NCI-H524 treated with DMSO at 0.1 percent for 48 hours (cell line): ENCODE data around the gene COA8.

Experiments
- DNase-seq: peaks from one replicate; lab custom pipeline; 2025; lab: John Stamatoyannopoulos, UW

COA8 gene

DNA sequence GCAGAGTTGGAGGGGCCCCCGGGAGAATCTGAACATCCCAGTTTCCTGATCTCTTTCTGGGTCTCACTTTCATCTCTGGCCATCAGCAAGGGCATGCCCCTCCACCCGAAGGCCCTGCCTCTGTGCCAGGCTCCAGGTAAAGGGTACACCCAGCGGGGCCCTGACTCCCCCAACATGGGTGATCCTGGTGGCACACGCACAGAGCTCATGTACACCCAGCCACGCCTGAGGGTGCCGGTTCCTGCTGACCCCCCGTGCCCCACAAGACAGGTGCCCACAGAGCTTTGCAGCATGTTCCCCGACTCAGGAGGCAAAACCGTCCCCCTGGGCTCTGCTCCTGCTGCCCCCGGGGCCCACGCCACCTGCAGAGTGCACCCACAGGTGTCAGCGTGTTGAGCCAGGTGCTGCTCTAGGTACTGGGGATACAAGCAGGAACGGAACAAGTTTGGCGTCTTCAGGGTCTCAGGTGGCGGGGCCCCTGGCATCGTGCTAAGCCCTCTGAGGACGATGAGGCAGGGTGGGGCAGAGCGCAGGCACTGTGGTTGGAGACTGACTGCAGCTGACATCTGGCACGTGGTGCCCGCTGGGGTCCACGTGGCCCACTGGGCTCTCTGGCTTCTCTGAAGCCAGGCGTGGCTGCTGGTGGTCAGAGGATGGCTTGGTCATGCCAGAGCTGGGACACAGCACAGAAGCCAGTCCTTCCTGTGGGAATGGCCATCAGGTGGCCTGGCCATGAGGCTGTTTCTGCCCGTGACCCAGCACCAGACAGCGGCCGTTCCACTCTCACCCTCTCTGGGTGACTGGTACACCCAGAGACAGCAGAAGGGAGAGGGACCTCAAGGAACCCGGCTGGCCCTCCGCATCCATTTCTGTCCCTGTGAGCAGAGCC, 14.1 kb upstream of the COA8 start:
- DNase-seq: no peak

DNA sequence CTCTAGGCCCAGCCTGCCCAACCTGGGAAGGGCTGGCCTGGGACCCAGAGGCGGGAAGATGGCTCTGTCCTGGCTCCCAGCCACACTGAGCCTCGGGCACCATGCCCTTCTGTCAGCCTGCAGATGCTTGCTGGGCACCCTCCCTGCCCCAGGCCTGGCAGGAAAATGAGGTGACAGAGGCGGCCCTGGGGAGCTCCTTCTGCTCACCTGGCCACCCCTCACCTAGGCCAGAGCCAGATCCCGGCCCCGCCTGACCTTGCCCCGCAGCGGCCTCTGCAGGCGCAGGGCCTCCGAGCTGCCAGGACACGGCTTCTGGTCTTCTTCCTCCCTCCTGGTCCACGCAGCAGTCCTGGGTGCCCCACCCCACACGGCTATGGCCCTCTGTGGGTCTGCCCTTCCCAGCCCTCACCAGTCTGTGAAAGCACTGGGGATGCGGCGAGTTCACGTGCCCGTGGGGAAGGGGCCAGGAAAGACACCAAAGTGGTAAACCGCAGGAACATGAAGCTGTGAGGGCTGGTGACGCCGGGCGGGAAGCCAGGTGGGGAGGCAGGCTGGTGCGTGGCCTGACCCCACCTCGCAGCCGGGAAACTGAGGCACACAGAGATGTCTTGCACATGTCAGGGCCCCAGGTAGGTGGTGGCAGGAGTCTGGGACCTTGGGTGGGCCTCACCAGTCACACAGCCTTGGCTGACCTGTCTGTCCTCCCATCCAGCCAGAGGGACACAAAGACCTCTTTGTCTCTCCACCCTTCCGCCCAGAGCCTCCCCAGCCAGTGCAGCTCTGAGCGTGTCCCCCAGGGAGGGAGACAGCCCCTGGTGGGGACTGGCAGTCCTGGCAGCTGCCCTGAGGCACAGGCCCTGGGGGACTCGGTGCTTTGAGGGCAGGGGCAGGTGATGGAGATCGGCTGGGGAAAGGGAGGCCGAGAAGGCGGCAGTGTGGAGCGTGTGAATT, 13.1 kb upstream of the COA8 start:
- no peak for DNase-seq

DNA sequence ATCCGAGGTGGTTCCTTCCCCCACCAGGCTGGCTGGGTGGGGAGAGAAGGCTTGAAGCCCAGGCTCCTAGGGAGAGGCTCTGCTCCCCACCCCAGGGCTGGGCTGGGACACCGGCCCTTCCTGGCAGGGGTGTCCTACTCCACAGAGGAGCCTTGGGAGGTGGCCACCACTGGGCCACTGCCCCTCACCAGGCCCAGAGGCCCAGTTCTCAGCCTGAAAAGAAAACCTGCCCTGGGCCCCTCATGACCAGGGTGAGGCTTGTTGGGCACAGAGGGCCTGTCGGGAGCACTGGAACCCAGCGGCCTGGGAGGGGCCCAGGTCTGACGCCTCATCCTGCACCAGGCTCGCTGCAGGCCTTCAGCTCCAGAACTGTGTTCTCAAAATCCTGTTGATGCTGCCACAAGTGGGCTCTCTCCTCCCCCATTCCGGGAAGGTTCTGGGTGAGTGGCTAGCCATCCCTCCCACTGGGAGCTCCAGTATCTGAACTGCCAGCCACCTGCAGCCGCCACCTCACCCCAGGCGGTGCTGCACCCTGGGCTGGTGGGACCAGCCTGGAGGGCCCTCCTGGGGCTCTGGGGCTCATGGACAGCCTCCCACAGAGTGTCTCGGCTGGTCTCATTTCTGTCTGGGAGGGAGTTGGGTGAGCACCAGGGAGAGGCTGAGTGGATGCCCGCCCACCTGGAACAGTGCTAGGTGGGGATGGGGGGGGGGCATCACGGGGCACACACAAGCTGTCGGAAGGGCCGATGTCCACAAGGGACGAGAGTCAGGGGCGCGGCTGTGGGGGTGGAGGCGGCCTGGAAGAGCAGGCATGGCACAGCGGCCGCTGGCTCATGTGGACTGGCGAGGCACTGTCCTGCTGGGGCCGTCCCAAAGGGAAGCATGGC, 12.1 kb upstream of the COA8 start:
- no peak for DNase-seq

DNA sequence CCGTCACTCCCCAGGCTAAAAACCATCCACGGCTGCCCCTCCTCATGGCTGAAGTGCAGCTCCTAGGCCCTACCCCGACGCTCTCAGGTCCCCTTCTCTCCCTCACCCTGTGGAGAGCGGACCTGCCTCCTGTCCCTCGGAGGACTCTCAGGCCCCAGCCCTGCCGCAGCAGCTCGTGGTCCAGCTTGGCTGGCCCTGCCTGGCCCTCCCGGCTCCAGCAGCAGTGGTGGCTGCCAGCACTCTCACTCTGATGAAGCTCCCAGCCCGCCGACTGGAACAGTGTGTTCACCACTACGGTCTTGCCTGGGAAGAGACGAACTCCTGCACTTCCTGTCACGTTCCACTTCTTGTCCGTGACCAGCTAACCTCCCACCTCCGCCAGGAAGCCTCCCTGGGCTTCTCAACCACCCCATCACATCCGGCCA, 11.4 kb upstream of the COA8 start:
- no peak for DNase-seq

DNA sequence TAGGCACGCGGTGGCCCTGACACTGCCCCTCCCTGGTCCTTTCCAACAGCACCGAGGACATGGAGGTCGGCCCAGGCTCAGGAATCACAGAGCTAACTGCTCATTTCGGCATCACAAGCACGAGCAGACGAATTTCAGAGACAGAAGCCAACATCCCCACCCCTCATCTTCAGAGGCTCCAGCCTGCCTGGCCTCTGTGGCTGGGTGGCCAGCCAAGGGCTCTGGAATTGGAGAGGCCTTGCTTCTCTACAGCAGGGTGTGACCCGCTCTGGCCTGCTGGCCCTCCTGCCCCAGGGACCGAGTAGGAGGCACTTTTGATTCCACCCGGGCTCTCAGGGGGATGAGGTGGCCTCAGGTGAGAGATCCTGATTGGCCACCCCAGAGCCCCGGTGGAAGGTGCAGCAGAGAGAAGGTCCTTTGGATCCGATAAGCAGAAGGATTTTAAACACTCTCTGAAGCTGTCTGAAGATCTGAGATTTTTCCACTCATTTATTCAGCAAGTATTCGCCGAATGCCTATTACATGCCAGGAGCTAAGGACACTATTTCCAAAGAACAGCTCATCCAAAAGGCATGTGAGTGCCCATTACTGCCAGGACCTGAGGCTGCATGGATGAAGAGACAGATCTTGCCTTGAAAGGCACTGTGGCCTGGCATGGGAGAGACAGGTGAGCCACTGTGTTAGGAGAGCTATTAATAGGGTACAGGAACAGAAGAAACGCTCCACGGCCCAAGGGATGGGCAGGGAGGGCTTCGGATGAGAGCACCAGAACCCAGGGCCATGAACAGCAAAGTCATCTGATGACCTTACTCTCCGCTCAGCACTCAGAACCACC, 10.5 kb upstream of the COA8 start:
- no peak for DNase-seq

DNA sequence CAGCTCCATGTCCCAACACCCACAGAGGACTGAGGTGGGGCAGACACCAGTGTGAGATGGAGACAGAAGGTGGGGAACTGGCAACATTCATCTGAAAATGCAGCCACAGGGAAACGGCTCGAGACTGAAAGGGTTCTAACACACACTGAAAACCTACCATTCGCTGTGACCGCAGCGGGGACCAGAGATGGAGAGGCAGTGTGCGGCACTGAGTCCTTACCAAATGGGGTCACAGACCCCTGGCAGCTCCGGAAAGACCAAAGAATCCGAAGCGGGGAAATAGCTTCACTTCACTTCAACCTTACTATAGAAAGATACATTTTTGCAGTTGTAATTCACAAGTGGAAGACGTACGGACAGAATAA, 9.9 kb upstream of the COA8 start:
- DNase-seq: no peak

DNA sequence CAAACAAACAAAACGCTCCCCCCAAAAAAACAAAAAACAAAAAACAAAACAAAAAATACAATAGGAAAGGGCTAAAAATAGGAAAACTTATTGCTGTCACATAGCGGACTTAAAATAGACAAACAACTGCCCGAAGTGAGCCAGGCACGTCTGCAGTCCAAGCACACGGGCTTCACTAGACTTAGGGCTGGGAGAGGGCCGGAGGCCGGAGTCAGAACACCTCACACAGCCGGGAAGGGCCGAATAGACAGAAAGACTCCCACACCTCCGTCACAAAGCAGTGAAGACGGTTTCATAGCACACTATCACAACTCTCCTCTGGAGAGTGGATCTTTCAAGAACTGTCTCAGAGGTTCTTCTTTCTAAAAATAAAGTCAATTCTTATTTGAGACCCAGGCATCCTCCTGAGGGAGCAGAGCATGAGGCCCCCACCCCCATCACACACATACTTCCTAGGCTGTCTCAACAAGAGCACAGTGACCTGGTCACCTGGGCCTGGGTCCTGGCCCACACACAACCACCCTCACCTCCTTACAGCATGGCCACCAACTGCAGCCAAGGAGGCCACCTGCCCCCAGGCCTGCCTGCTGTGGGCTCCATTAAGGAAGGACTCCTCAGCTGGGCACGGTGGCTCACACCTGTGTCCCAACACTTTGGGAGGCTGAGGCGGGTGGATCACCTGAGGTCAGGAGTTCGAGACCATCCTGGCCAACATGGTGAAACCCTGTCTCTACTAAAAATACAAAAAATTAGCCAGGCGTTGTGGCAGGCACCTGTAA, 7.0 kb upstream of the COA8 start:
- no peak for DNase-seq

DNA sequence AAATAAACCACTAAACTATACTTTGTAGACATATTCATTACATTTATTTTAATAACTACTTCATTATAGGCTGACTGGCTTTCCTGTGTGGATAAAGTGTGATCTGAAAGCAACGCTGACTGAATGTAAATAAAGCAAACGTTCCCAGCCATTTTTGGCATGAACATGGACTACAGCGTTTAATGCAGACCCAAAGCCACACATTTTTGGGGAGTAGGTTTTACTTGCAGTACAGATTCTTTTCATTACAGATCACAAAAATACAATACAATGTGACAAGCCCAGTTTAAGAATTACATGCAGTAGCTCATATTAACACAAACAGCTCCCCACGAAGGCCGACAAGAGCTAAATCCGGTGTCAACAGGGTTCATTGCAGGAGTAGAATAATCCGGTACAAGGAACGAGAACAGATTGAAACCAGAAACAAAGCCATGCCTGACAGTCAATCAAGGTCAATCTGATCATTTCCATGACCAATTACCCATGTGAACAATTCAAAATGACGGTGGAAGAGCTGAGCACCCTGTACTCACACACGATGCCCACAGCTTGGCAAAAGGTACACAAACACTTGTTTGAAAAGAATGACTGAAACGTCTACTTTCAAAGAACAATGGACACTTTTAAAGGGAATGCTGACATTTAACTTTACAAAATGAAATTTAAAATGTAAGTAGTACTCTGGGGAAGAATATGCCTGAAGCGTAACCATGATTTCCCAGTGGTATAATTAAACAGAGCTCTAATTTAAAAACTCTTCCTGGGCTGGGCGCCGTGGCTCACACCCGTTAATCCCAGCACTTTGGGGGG, 5.6 kb upstream of the COA8 start:
- DNase-seq: no peak

DNA sequence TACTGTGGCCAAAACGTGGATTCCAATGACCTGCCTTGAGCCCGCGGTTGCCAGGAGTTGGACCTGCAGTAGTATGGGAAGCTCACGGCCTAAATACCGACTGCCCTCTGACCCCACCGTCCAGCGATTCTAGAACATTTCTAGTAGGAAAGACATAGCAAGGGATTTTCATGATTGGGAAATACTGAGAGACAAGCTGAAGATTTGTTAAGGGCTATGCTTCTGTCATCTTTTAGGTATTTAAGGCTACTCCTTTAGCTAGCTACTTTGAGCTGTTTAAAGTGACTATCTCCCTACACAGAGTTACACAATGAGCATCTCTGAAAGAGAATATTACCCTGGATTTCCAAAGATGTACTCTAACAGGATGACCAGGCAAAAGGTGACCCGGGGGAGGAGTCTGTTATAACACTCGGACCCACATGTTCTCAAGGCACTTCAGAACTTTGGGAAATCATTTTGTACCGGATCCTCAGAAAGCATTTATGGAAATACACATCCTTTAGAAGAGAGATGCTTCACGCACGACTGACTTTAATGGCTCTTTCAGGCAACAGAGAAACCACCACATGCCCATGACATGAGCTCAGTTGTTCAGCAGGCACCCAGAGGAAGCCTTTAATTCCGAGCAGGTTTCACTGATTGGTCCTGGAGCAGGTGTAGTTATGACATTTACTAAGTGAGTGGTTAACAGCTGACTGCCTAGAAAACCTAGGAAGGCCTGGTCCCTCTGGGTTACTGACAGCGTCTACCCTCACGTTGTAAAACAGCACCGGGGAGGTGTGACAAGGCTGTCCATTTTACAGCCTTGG, 4.5 kb upstream of the COA8 start:
- no peak for DNase-seq

DNA sequence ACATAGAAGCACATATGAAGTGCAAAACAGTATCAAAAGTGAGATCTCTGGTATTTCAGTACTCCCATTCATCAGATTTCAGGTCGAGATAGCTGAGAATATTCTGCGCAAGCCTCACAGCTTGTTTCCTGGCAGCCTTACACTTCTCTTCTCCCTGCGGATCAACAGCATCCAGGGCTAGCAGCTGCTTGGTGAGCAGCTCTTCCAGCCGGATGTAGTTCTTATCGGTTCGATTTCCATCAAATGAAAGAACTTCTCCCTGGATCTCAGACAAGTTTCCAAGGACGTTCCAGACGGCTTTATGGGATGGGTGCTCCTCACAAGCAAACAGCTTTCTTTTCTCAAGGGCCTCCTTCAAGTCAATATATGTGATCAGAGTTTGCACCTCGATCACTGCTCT, 3.0 kb upstream of the COA8 start:
- no peak for DNase-seq

DNA sequence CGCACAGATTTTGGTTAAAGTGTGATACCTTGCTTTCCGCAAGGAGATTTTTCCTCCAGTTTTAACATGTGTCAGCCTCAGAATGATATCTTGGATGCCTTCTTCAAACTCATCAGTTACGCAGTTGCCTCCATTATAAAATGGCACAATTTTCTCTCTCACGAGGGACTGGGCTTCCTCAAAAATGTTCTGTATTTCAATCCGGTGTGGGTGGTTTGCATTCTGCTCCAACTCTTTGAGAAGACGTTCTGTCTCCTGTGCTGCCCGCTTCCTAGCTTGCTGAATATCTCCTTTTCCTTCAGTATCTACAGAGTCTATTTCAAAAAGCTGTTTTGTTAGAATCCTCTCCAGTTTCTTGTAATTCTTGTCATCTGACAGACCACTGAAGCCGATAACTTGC, 2.1 kb upstream of the COA8 start:
- DNase-seq: no peak

DNA sequence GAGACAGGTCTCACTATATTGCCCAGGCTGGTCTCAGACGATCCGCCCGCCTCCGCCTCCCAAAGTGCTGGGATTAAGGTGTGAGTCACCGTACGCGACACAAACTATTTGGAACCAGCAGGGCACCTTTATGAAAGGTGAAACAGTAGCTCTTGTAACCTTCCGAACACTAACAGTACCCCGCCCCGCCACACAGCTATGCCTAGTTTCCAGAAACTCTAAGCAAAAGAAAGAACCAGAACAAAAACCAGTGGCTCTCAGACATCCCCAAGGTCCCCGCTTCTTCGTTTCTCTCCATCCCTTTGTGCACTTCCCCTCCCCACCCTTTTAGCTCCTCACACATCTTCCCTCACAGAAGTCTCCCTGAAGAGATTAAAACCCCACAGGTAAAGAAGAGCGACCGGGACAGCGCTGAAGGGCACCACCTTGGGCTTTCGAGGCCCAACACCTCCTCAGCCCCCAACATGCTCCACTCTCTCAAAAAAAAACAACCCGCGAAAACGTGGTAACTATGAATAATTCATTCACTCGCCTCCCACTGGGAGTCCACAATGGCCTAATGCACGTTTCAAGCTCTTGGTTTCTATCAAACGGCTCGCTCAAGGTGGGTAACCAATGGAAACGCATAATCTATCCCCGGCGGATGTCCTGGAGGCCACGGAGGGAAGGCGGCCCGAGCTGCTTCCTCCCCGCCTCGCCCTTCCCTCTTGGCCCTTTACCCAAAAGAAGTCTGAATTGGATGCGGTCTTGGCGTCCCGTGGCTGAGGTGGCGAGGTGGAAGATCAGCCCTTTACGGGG, 1.2 kb upstream of the COA8 start:
- DNase-seq: no peak

DNA sequence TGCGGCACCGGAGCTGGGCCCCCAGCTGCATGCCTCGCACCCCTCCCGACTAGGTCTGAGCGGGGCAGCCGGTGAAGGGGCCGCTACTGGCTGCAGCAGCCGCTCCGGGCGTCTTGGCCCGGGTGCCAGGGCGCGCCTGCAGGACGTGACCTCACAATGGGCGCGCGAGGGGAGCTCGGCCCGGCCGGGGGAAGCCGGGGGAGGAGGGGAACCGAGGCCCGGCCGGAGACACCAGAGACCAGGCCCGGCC, 656 bp upstream of the COA8 start:
- DNase-seq: no peak

DNA sequence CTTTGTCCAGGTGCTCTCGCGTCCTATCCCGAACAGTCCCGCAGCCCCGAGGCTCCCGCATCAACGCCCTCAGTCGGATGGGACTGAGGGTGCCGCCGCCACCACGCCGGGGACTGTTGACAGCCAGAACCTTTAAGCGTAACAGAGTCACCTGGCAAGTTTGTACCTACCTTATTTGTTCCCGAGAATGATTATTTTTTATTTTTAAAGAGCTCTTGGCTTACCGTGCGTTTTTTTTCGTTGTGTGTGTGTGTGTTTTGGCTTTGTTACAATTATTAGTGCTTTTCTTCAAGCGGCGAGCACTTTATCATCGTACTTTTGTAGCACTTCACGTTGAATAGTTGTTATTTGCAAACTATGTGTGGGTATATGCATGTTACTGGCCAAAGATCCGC, 463 bp downstream of the COA8 start:
- no peak for DNase-seq

DNA sequence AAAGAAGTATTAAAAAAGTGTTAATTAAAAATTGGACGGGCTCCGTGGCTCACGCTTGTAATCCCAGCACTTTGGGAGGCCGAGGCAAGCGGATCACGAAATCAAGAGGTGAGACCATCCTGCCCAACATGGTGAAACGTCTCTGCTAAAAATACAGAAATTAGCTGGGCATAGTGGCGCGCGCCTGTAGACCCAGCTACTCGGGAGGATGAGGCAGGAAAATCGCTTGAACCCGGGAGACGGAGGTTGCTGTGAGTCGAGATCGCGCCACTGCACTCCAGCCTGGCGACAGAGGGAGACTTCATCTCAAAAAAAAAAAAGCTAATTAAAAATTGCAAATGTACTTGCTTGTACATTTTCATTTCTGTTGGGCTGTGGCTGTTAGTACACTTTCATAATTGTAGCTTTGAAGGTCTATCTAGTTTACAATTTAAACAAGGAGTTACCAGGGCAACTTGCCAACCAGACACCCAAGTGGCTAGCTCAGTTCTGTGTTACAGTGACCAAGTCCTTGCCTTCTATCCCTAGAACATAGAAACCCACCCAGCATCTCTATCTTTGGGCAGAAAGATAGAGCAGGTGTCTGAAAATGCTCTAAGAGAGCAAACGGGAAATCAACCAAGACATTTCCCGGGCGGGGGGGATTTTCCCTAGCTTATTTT, 1.2 kb downstream of the COA8 start:
- DNase-seq: no peak

DNA sequence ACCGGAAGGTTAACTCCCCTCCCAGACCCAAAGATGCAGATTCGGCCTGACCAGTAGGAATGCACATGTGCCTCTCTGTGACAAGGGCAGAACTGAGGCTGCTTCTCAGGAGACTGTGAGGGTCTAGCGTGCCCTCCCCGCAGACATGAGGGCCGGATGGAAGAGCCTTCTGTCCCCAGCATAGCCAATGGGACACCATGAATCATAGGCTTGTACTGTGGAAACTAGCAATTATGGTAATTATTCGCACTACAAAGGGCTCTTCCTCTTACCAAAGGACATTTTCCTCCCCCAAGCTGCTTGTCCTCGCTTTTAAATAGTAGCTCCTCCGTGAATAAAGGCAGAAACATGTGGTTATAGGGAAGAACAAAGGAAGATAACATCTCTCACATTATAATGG, 6.2 kb downstream of the COA8 start:
- DNase-seq: no peak

DNA sequence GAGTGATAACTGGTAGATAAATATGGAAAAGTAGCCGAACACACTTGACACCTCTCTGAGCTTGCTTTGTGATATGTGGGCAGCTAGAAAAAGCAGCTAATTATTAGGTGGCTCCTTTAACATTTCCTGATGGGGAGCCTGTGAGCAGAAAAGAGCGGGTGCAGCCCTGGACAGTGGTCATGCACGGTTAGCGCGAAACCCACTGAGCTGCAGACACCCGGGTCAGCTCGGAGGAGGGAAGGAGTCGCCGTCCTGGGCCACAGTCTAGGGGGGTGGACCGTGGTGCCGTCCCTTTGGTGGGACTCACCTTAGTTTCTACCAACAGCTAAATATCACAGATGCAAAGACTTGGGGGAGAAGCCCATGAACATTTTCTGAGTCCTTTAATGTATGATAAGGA, 6.6 kb downstream of the COA8 start:
- no peak for DNase-seq

DNA sequence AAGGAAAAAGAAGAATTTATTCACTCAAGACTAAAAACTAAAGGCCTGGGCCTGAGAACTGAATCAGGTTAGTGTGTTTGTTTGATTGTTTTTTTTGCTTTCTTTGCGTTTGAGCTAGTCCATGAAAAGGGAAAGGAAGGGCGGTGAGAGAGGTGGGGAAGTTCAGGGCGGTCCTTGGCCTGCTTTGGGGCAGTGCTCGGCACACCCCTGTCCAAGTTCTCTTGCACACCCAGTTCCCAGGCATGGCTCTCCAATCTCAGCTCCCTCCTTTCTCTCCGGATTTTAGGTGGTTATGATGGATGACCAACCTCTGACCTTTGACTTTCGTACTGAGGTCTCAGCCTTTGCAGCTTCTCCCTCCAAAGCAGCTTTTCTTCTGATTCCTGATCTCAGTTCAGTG, 11.3 kb downstream of the COA8 start:
- DNase-seq: no peak
